ENCODE measurements around the gene FOXM1. TPM values are rescaled to one million over a fixed set of nuclear protein-coding genes. Genes with fewer than 3 reads are reported as not detected.

FOXM1 gene
- total RNA-seq, 1 donor from 2014 or later: 36.8 TPM

GRCh38 chr12:2820432-2820831, 56.5 kb downstream of the FOXM1 start:
- TF ChIP-seq CTCF (conservative IDR thresholded peaks at IDR 0.05; ENCODE audit: low read depth, low read length): no peak

GRCh38 chr12:2819810-2820209, 57.2 kb downstream of the FOXM1 start:
- no peak overlapping the region for H3K4me3 ChIP-seq (ENCODE audit: low read depth, low read length)
- no peak for TF ChIP-seq CTCF (conservative IDR thresholded peaks at IDR 0.05; ENCODE audit: low read depth, low read length)
- DNase-seq (ENCODE audit: low read depth): no peak

More at GRCh38 chr12:2820432-2820831, 56.5 kb downstream of the FOXM1 start:
- no peak overlapping the region for H3K4me3 ChIP-seq (ENCODE audit: low read depth, low read length)
- no peak for DNase-seq (ENCODE audit: low read depth)

GRCh38 chr12:2813214-2814185, 63.5 kb downstream of the FOXM1 start:
- no peak for DNase-seq (ENCODE audit: low read depth)
- TF ChIP-seq CTCF (conservative IDR thresholded peaks at IDR 0.05; ENCODE audit: low read depth, low read length): peak; percentile 80
- H3K4me3 ChIP-seq (ENCODE audit: low read depth, low read length): peak overlapping the region; percentile 96

- peak within 1 kb of the TSS; percentile 96 for H3K4me3 ChIP-seq (ENCODE audit: low read depth, low read length)
- DNase-seq (ENCODE audit: low read depth): peak; percentile 86
- no peak for TF ChIP-seq CTCF (conservative IDR thresholded peaks at IDR 0.05; ENCODE audit: low read depth, low read length)
Measured at GRCh38 chr12:2812290-2813213, 64.4 kb downstream of the FOXM1 start, which contains the start of gene ITFG2. TSS of gene ITFG2 (plus strand) at chr12:2812668. CDS start at chr12:2812761, 93 bp downstream.

GRCh38 chr12:2811801-2812200, 65.2 kb downstream of the FOXM1 start:
- H3K4me3 ChIP-seq (ENCODE audit: low read depth, low read length): peak overlapping the region; percentile 96
- DNase-seq (ENCODE audit: low read depth): no peak
- no peak for TF ChIP-seq CTCF (conservative IDR thresholded peaks at IDR 0.05; ENCODE audit: low read depth, low read length)

Other genes starting within 250 kb of the FOXM1 start
- gene FKBP4, start 82.2 kb downstream of the FOXM1 start, total RNA-seq: 51.9 and 87.3 TPM in 2 replicates
- gene ITFG2, start 64.5 kb downstream of the FOXM1 start, total RNA-seq: 26.3 and 35.1 TPM in 2 replicates
- gene NRIP2, start 42.1 kb downstream of the FOXM1 start, total RNA-seq: not detected in 2 replicates
- not detected in 2 replicates for gene TEX52, start 20.1 kb downstream of the FOXM1 start, total RNA-seq
- 40.3 and 46.2 TPM in 2 replicates for gene RHNO1, start within 50 bp of the FOXM1 start, total RNA-seq
- gene TULP3, start 13.7 kb upstream of the FOXM1 start, total RNA-seq: 20.0 and 26.6 TPM in 2 replicates
- gene TEAD4, start 82.2 kb upstream of the FOXM1 start, total RNA-seq: 48.8 and 78.1 TPM in 2 replicates
- gene TSPAN9, start 200.2 kb upstream of the FOXM1 start, total RNA-seq: 20.5 and 21.6 TPM in 2 replicates

All from epithelial cell of proximal tubule (primary cell).